ENCODE data around the gene ALPG. TPM values are rescaled to one million over a fixed set of nuclear protein-coding genes. Genes with fewer than 3 reads are reported as not detected.
"Not testable (repeated sequence)": the region's sequence is repeated elsewhere in the genome, so short reads cannot be mapped to it uniquely, and the experiment has no call there.

Gene ALPG
- total and polyA plus RNA-seq, 4 donors = not detected

GRCh38 chr2:232361646-232362045, 45.0 kb upstream of the ALPG start:
- no peaks in the 10 kb centered on the region for H3K36me3 ChIP-seq (ENCODE audit: control insufficient read depth in 4 of 4, insufficient read depth in 3 of 4, low read depth in 1 of 4, low read length in 3 of 4)
- H3K4me1 ChIP-seq (ENCODE audit: control insufficient read depth in 4 of 4, insufficient read depth in 4 of 4, low read length in 3 of 4) = peaks cover 0 to 9% (median 3%) of the 10 kb centered on the region in 4 donors
- no peak overlapping the region for H3K4me3 ChIP-seq (ENCODE audit: low read depth in 1 of 3, low read length in 3 of 3)
- no peaks in the 10 kb centered on the region for H3K27me3 ChIP-seq (ENCODE audit: control insufficient read depth in 4 of 4, insufficient read depth in 4 of 4, low read length in 3 of 4)
- TF ChIP-seq EGR1 (IDR thresholded peaks at IDR 0.05; ENCODE audit: low read depth in 2 of 2) = no peak
- TF ChIP-seq YY1 (IDR thresholded peaks at IDR 0.05) = no peak
- no peak for TF ChIP-seq MAX (IDR thresholded peaks at IDR 0.05)
- TF ChIP-seq RAD21 (IDR thresholded peaks at IDR 0.05) = no peak
- TF ChIP-seq JUND (IDR thresholded peaks at IDR 0.05) = no peak
- no peak for DNase-seq (ENCODE audit: low spot score)
- no peak overlapping the region for H3K27ac ChIP-seq (ENCODE audit: low read depth in 1 of 2, low read length in 2 of 2)
- H3K9ac ChIP-seq (ENCODE audit: low read depth in 1 of 2, low read length in 2 of 2) = no peak overlapping the region
- H3K9me3 ChIP-seq (ENCODE audit: control insufficient read depth in 4 of 4, low read length in 3 of 4) = no peaks in the 10 kb centered on the region
- 93% methylated on average over 5 of the region's 5 CpGs for WGBS

- Histone ChIP-seq H3K36me3 (ENCODE audit: control insufficient read depth in 4 of 4, insufficient read depth in 3 of 4, low read depth in 1 of 4, low read length in 3 of 4) (no peaks in the 10 kb centered on the region), H3K27ac (ENCODE audit: low read depth in 1 of 2, low read length in 2 of 2) (no peak overlapping the region), H3K4me1 (ENCODE audit: control insufficient read depth in 4 of 4, insufficient read depth in 4 of 4, low read length in 3 of 4) (peaks cover 0 to 9% (median 3%) of the 10 kb centered on the region in 4 donors), H3K9ac (ENCODE audit: low read depth in 1 of 2, low read length in 2 of 2) (no peak overlapping the region), H3K27me3 (ENCODE audit: control insufficient read depth in 4 of 4, insufficient read depth in 4 of 4, low read length in 3 of 4) (no peaks in the 10 kb centered on the region), H3K9me3 (ENCODE audit: control insufficient read depth in 4 of 4, low read length in 3 of 4) (no peaks in the 10 kb centered on the region), H3K4me3 (ENCODE audit: low read depth in 1 of 3, low read length in 3 of 3) (no peak overlapping the region)
- WGBS = 95% methylated on average over 8 of the region's 8 CpGs
- no peak for DNase-seq (ENCODE audit: low spot score)
- TF ChIP-seq MAX (IDR thresholded peaks at IDR 0.05) = no peak
- TF ChIP-seq EGR1 (IDR thresholded peaks at IDR 0.05; ENCODE audit: low read depth in 2 of 2) = no peak
- TF ChIP-seq CTCF (IDR thresholded peaks at IDR 0.05; ENCODE audit: low read depth, low read length, missing input control) = no peak
Observed at GRCh38 chr2:232362174-232362900, 44.3 kb upstream of the ALPG start.

- not testable (repeated sequence) for H3K9ac ChIP-seq (ENCODE audit: low read depth in 1 of 2, low read length in 2 of 2); H3K4me3 ChIP-seq (ENCODE audit: low read depth in 1 of 3, low read length in 3 of 3); H3K27me3 ChIP-seq (ENCODE audit: control insufficient read depth in 4 of 4, insufficient read depth in 4 of 4, low read length in 3 of 4); H3K9me3 ChIP-seq (ENCODE audit: control insufficient read depth in 4 of 4, low read length in 3 of 4); H3K4me1 ChIP-seq (ENCODE audit: control insufficient read depth in 4 of 4, insufficient read depth in 4 of 4, low read length in 3 of 4); H3K36me3 ChIP-seq (ENCODE audit: control insufficient read depth in 4 of 4, insufficient read depth in 3 of 4, low read depth in 1 of 4, low read length in 3 of 4); DNase-seq (ENCODE audit: low spot score); H3K27ac ChIP-seq (ENCODE audit: low read depth in 1 of 2, low read length in 2 of 2)
- 86% methylated on average over 12 of the region's 12 CpGs for WGBS
Observed at GRCh38 chr2:232363064-232363783, 43.4 kb upstream of the ALPG start.

Data from liver (tissue), 9 donors.